NCI-H510A (cell line): ENCODE measurements around the gene ABCB6.
A peak's percentile ranks its signal among the peaks of the same experiment; 100 is the strongest.

Experiments used
- DNase-seq: peaks from one replicate; lab custom pipeline; 2025; lab: John Stamatoyannopoulos, UW

Gene ABCB6

GRCh38 chr2:219168932-219169331 lies 49.8 kb downstream of the ABCB6 start:
- DNase-seq, result no peak

GRCh38 chr2:219168526-219168925 lies 50.2 kb downstream of the ABCB6 start:
- no peak for DNase-seq

- no peak for DNase-seq
Observed at GRCh38 chr2:219167997-219168396, 50.8 kb downstream of the ABCB6 start.

GRCh38 chr2:219165058-219165911 lies 53.5 kb downstream of the ABCB6 start:
- DNase-seq, result no peak

GRCh38 chr2:219163156-219163555 lies 55.6 kb downstream of the ABCB6 start:
- DNase-seq, result no peak

- no peak for DNase-seq
Observed at GRCh38 chr2:219161097-219161496, 57.7 kb downstream of the ABCB6 start.

GRCh38 chr2:219160186-219161017 lies 58.4 kb downstream of the ABCB6 start, which contains the start of gene NHEJ1:
NHEJ1 (minus strand) TSS chr2:219160815; CDS start chr2:219158362, 2,453 bp downstream.
- DNase-seq, result peak; percentile 77
